CD4-positive, alpha-beta T cell (primary cell): ENCODE measurements around the gene CASP10. TPM values are rescaled to one million over a fixed set of nuclear protein-coding genes. Genes with fewer than 3 reads are reported as not detected.
"Not testable (repeated sequence)": the region's sequence is repeated elsewhere in the genome, so short reads cannot be mapped to it uniquely, and the experiment has no call there.

ENCODE experiments used
- ATAC-seq: fragments of 200-7000 bp; cut with Tn5 transposase; one replicate; pipeline ENCODE4 v1.10.0; 2022; ENCODE audit warnings: mild to moderate bottlenecking; ENCODE audit not compliant: poor library complexity
- CTCF ChIA-PET: fragments of 350-600 bp; sonication (Branson Sonifier 250); formaldehyde crosslinking; loops from one replicate; lab custom pipeline; 2021; ENCODE audit warnings: antibody characterized with exemption, inconsistent platforms; lab: Charles Lee
- POLR2A ChIA-PET: fragments of 350-600 bp; sonication (Branson Sonifier 250); formaldehyde crosslinking; loops from one replicate; lab custom pipeline; 2021; ENCODE audit warnings: antibody characterized with exemption, inconsistent platforms; lab: Charles Lee
- DNase-seq, 14 experiments: peaks; one replicate each; pipeline ENCODE4 v3.0.0-alpha.2; 2013 to 2020; ENCODE audit warnings: mixed read lengths in 2 of 14
- H3K27ac ChIP-seq, 2 donors: one replicate each; pipeline versions ENCODE4 v1.5.1 to v1.7.0; 2013; ENCODE audit warnings: low read length in 2 of 2, low read depth in 1 of 2, mild to moderate bottlenecking in 1 of 2
- H3K27me3 ChIP-seq, 2 experiments: 1 replicate in 1 of 2; 2 replicates in 1 of 2; pipeline versions ENCODE4 v1.6.1 to v1.7.0; 2013; ENCODE audit warnings: low read length in 2 of 2, control low read depth in 1 of 2, mild to moderate bottlenecking in 1 of 2, moderate library complexity in 1 of 2; ENCODE audit not compliant: insufficient read depth in 2 of 2, control insufficient read depth in 1 of 2
- H3K36me3 ChIP-seq: one replicate; pipeline ENCODE4 v1.6.1; 2013; ENCODE audit warnings: low read length, control low read depth; ENCODE audit not compliant: insufficient read depth
- H3K4me1 ChIP-seq: one replicate; pipeline ENCODE4 v1.6.1; 2013; ENCODE audit warnings: low read length, control low read depth; ENCODE audit not compliant: insufficient read depth
- H3K4me3 ChIP-seq: one replicate; pipeline ENCODE4 v1.5.1; 2013; ENCODE audit warnings: mild to moderate bottlenecking, low read length, moderate library complexity
- H3K9me3 ChIP-seq, 2 experiments: 1 replicate in 1 of 2; 2 replicates in 1 of 2; pipeline versions ENCODE4 v1.6.1 to v1.7.0; 2013; ENCODE audit warnings: low read length in 2 of 2, mild to moderate bottlenecking in 2 of 2, control low read depth in 1 of 2, moderate library complexity in 1 of 2; ENCODE audit not compliant: control insufficient read depth in 1 of 2, insufficient read depth in 1 of 2
- H3K27ac Mint-ChIP-seq: one replicate; pipeline ENCODE4 v1.8.0; 2020; ENCODE audit warnings: mixed read lengths
- H3K27me3 Mint-ChIP-seq: one replicate; pipeline ENCODE4 v1.8.0; 2021; ENCODE audit warnings: mixed read lengths
- H3K36me3 Mint-ChIP-seq: one replicate; pipeline ENCODE4 v1.8.0; 2021; ENCODE audit warnings: low read depth, mixed read lengths
- H3K4me1 Mint-ChIP-seq: one replicate; pipeline ENCODE4 v1.8.0; 2021; ENCODE audit warnings: low read depth, mixed read lengths
- H3K4me3 Mint-ChIP-seq: one replicate; pipeline ENCODE4 v1.8.0; 2020; ENCODE audit warnings: mild to moderate bottlenecking, mixed read lengths
- H3K9me3 Mint-ChIP-seq: one replicate; pipeline ENCODE4 v1.8.0; 2020; ENCODE audit warnings: mixed read lengths
- intact Hi-C, 2 experiments: fragments of 100-400 bp; cut with DNase I in 1 of 2; cut with micrococcal nuclease in 1 of 2; formaldehyde crosslinking; loops; one replicate each; pipeline versions ENCODE4 v1.15.1 to v1.9.0; 2023 to 2025; cut with DNase I, micrococcal nuclease
- total RNA-seq, 174 experiments: library from RNA in 2 of 174; stranded (reverse) in 2 of 174; gene quantifications; one replicate each; pipeline ENCODE4 v1.2.3 and lab custom pipeline; 2021 to 2026
- TF ChIP-seq, protein P1 (sequence below): fragments of 200-600 bp; IDR thresholded peaks from one replicate; pipeline ENCODE4 v1.8.0; 2022; ENCODE audit warnings: antibody characterized with exemption, mild to moderate bottlenecking

CASP10 gene
- total RNA-seq, 2 experiments from 2014 or later = 12.6 to 13.7 TPM

DNA sequence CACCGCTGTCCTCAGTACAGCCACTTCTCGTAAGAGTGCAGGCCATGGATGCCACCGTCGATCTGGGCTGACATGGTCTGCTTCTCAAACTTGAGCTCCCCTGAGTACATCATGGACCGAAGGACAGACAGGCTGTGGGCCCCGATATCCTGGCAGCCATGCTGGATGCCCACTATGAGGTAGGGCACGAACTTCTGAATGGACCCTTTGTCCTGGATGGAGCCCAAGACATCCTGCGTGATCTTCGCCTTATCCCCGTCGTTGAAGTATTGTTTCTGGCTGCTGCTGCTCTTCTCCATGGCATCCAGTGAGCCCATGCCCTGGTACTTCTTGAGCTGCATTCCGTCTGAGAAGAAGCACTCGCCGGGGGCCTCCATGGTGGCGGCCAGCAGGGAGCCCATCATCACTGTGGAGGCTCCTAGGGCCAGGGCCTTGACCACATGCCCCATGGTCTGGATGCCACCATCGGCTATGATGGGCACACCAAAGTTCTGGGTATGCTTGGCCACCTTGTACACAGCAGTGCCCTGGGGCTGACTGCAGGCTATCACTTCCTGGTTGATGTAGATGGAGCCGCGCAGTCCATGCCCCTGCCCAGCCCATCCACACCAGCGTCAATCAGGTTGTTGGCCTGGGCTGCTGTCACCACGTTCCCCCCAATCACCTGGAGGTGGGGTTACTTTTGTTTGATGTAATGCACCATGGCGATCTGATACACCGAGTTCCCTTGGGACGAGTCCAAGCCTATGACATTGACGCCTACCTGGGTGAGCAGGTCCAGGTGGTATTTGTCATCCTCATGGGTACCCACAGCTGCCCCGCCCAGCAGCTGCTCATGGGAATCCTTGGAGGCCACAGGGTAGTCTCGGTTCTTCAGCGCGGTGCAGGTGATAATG is 45.2 kb upstream of the CASP10 start:
- no peaks in the 10 kb centered on the region for H3K27me3 Mint-ChIP-seq
- Histone ChIP-seq H3K4me3 (no peak overlapping the region), H3K9me3 (no peaks in the 10 kb centered on the region), H3K36me3 (peaks cover 90% of the 10 kb centered on the region), H3K4me1 (peaks cover 21% of the 10 kb centered on the region), H3K27ac (no peak overlapping the region), H3K27me3 (no peaks in the 10 kb centered on the region)
- intact Hi-C loops = no loop called here
- no peak for DNase-seq
- H3K4me1 Mint-ChIP-seq = peaks cover 25% of the 10 kb centered on the region
- TF ChIP-seq, protein P1, sequence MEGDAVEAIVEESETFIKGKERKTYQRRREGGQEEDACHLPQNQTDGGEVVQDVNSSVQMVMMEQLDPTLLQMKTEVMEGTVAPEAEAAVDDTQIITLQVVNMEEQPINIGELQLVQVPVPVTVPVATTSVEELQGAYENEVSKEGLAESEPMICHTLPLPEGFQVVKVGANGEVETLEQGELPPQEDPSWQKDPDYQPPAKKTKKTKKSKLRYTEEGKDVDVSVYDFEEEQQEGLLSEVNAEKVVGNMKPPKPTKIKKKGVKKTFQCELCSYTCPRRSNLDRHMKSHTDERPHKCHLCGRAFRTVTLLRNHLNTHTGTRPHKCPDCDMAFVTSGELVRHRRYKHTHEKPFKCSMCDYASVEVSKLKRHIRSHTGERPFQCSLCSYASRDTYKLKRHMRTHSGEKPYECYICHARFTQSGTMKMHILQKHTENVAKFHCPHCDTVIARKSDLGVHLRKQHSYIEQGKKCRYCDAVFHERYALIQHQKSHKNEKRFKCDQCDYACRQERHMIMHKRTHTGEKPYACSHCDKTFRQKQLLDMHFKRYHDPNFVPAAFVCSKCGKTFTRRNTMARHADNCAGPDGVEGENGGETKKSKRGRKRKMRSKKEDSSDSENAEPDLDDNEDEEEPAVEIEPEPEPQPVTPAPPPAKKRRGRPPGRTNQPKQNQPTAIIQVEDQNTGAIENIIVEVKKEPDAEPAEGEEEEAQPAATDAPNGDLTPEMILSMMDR = no peak
- ChIA-PET POLR2A (no interaction called here), CTCF (no interaction called here)
- H3K36me3 Mint-ChIP-seq = peaks cover 88% of the 10 kb centered on the region
- no peak for ATAC-seq
- no peak overlapping the region for H3K4me3 Mint-ChIP-seq
- H3K9me3 Mint-ChIP-seq = no peaks in the 10 kb centered on the region
- peak overlapping the region; percentile 47 for H3K27ac Mint-ChIP-seq

- H3K4me3 ChIP-seq = no peak overlapping the region
- DNase-seq (no peak), ATAC-seq (no peak)
- Mint-ChIP-seq H3K4me1 (peaks cover 18% of the 10 kb centered on the region), H3K27ac (peak overlapping the region; percentile 59), H3K36me3 (peaks cover 88% of the 10 kb centered on the region), H3K9me3 (no peaks in the 10 kb centered on the region), H3K27me3 (no peaks in the 10 kb centered on the region), H3K4me3 (no peak overlapping the region)
- ChIA-PET CTCF (no interaction called here), POLR2A (no interaction called here)
- peaks cover 14% of the 10 kb centered on the region for H3K4me1 ChIP-seq
- intact Hi-C loops = no loop called here
- no peak overlapping the region for H3K27ac ChIP-seq
- no peaks in the 10 kb centered on the region for H3K9me3 ChIP-seq
- peaks cover 90% of the 10 kb centered on the region for H3K36me3 ChIP-seq
- no peaks in the 10 kb centered on the region for H3K27me3 ChIP-seq
- TF ChIP-seq, protein P1 = no peak
Observed at GRCh38 chr2:201138401-201138970, 44.5 kb upstream of the CASP10 start.

GRCh38 chr2:201138986-201139781 is 43.8 kb upstream of the CASP10 start:
- H3K4me3 ChIP-seq, H3K9me3 Mint-ChIP-seq, CTCF ChIA-PET, H3K27me3 ChIP-seq, POLR2A ChIA-PET, H3K4me3 Mint-ChIP-seq, DNase-seq, ATAC-seq, intact Hi-C loops, H3K4me1 ChIP-seq, H3K27ac ChIP-seq, H3K9me3 ChIP-seq, H3K27me3 Mint-ChIP-seq: not testable (repeated sequence)
- Mint-ChIP-seq H3K36me3 (peaks cover 92% of the 10 kb centered on the region), H3K27ac (peak overlapping the region; percentile 59), H3K4me1 (peaks cover 18% of the 10 kb centered on the region)
- H3K36me3 ChIP-seq = peaks cover 89% of the 10 kb centered on the region
